CD14-positive monocyte (primary cell): ENCODE data around the gene DTNB. TPM values are rescaled to one million over a fixed set of nuclear protein-coding genes. Genes with fewer than 3 reads are reported as not detected.

Experiments used
- DNase-seq, 3 donors: peaks; one replicate each; pipeline ENCODE4 v3.0.0-alpha.2; 2011 to 2022
- H2AFZ ChIP-seq: 2 replicates; pipeline ENCODE4 v1.6.0; 2012; ENCODE audit warnings: mild to moderate bottlenecking, low read depth, low read length, inconsistent platforms; ENCODE audit not compliant: insufficient read depth, poor library complexity, severe bottlenecking
- H3K27ac ChIP-seq, 2 donors: 1 replicate in 1 of 2; 2 replicates in 1 of 2; pipeline ENCODE4 v1.5.1; 2012 to 2013; ENCODE audit warnings: low read length in 2 of 2, control low read depth in 1 of 2, inconsistent platforms in 1 of 2, low read depth in 1 of 2, mild to moderate bottlenecking in 1 of 2
- H3K27me3 ChIP-seq, 2 donors: one replicate each; pipeline versions ENCODE4 v1.6.0 to v1.6.1; 2011 to 2013; ENCODE audit warnings: low read length in 2 of 2; ENCODE audit not compliant: control insufficient read depth in 2 of 2, insufficient read depth in 2 of 2
- H3K36me3 ChIP-seq, 2 donors: replicated peaks in 1 of 2; 1 replicate in 1 of 2; 2 replicates in 1 of 2; pipeline versions ENCODE4 v1.5.1 to v1.6.1; 2012 to 2013; ENCODE audit warnings: low read length in 2 of 2, control low read depth in 1 of 2, inconsistent platforms in 1 of 2, mild to moderate bottlenecking in 1 of 2; ENCODE audit not compliant: insufficient read depth in 2 of 2, control insufficient read depth in 1 of 2
- H3K4me1 ChIP-seq, 2 donors: 1 replicate in 1 of 2; 2 replicates in 1 of 2; pipeline versions ENCODE4 v1.5.1 to v1.6.1; 2012 to 2013; ENCODE audit warnings: low read length in 2 of 2, control low read depth in 1 of 2, inconsistent platforms in 1 of 2, mild to moderate bottlenecking in 1 of 2, moderate library complexity in 1 of 2; ENCODE audit not compliant: insufficient read depth in 2 of 2, control insufficient read depth in 1 of 2
- H3K4me2 ChIP-seq: replicated peaks from 2 replicates; pipeline ENCODE3; 2012; ENCODE audit warnings: low read length, moderate library complexity, mild to moderate bottlenecking; ENCODE audit not compliant: poor library complexity, severe bottlenecking; ENCODE audit errors: extremely low read depth
- H3K4me3 ChIP-seq, 3 experiments: fragments of 200-600 bp in 1 of 3; sonication (generic) in 1 of 3; replicated peaks in 1 of 3; 1 replicate in 2 of 3; 2 replicates in 1 of 3; pipeline ENCODE4 v1.5.1; 2011 to 2013; ENCODE audit warnings: low read length in 3 of 3, mild to moderate bottlenecking in 3 of 3, control low read depth in 2 of 3, low read depth in 2 of 3, inconsistent platforms in 1 of 3, moderate library complexity in 1 of 3
- H3K79me2 ChIP-seq: 2 replicates; pipeline ENCODE4 v1.6.0; 2012; ENCODE audit warnings: mild to moderate bottlenecking, control low read depth, inconsistent platforms, low read length, moderate library complexity; ENCODE audit not compliant: insufficient read depth
- H3K9ac ChIP-seq: 2 replicates; pipeline ENCODE4 v1.6.0; 2017; ENCODE audit warnings: low read length, mild to moderate bottlenecking; ENCODE audit not compliant: insufficient read depth, poor library complexity, severe bottlenecking
- H3K9me3 ChIP-seq, 2 donors: replicated peaks in 1 of 2; 1 replicate in 1 of 2; 2 replicates in 1 of 2; pipeline versions ENCODE4 v1.5.1 to v1.6.1; 2012 to 2013; ENCODE audit warnings: low read length in 2 of 2, control low read depth in 1 of 2; ENCODE audit not compliant: control insufficient read depth in 1 of 2, insufficient read depth in 1 of 2
- H4K20me1 ChIP-seq: 2 replicates; pipeline ENCODE4 v1.6.0; 2012; ENCODE audit warnings: mild to moderate bottlenecking, low read length, control low read depth, moderate library complexity; ENCODE audit not compliant: insufficient read depth
- H3K27ac Mint-ChIP-seq, 7 donors: one replicate each; pipeline ENCODE4 v1.8.0; 2020; ENCODE audit warnings: mild to moderate bottlenecking in 7 of 7, mixed read lengths in 7 of 7, moderate library complexity in 6 of 7, inconsistent platforms in 2 of 7
- H3K27me3 Mint-ChIP-seq, 3 donors: one replicate each; pipeline ENCODE4 v1.8.0; 2021 to 2022; ENCODE audit warnings: low read depth in 3 of 3, mild to moderate bottlenecking in 3 of 3, mixed read lengths in 3 of 3, moderate library complexity in 3 of 3, inconsistent platforms in 1 of 3
- H3K36me3 Mint-ChIP-seq, 2 donors: one replicate each; pipeline ENCODE4 v1.8.0; 2020; ENCODE audit warnings: mixed read lengths in 2 of 2, inconsistent platforms in 1 of 2, mild to moderate bottlenecking in 1 of 2
- H3K4me1 Mint-ChIP-seq: one replicate; pipeline ENCODE4 v1.8.0; 2020; ENCODE audit warnings: mild to moderate bottlenecking, mixed read lengths
- H3K4me3 Mint-ChIP-seq, 2 donors: one replicate each; pipeline ENCODE4 v1.8.0; 2020; ENCODE audit warnings: mild to moderate bottlenecking in 2 of 2, mixed read lengths in 2 of 2, moderate library complexity in 1 of 2
- H3K9me3 Mint-ChIP-seq, 7 donors: one replicate each; pipeline ENCODE4 v1.8.0; 2020 to 2022; ENCODE audit warnings: mixed read lengths in 7 of 7, mild to moderate bottlenecking in 6 of 7, moderate library complexity in 6 of 7, inconsistent platforms in 2 of 7
- WGBS: methylation state at CpG from one replicate; pipeline ENCODE4 v1.1.5; 2013; ENCODE audit warnings: missing lambda C conversion rate; ENCODE audit not compliant: insufficient coverage; 5-methylcytosine and 5-hydroxymethylcytosine counted together
- intact Hi-C, 2 donors: fragments of 100-400 bp; cut with micrococcal nuclease; formaldehyde crosslinking; loops; one replicate each; pipeline versions ENCODE4 v1.15.0 to v1.15.1; 2023
- polyA plus RNA-seq, 3 donors: library from polyadenylated mRNA; depleted of rRNA in 1 of 3; unstranded in 2 of 3; stranded (reverse) in 1 of 3; fragments of 300-500 nt in 2 of 3; fragments of >200 nt in 1 of 3; fragmentation: Illumina TruSeq in 2 of 3; gene quantifications; 1 replicate in 2 of 3; 2 replicates in 1 of 3; pipeline ENCODE4 v1.2.3, GENCODE V29; 2012 to 2021
- TF ChIP-seq, protein P1 (sequence below): fragments of 200-600 bp; IDR thresholded peaks from one replicate; pipeline ENCODE4 v1.8.0; 2022; ENCODE audit warnings: antibody characterized with exemption, mild to moderate bottlenecking

DTNB gene
- polyA plus RNA-seq, 3 donors, result 3.0 to 4.2 (median 3.3) TPM

DNA sequence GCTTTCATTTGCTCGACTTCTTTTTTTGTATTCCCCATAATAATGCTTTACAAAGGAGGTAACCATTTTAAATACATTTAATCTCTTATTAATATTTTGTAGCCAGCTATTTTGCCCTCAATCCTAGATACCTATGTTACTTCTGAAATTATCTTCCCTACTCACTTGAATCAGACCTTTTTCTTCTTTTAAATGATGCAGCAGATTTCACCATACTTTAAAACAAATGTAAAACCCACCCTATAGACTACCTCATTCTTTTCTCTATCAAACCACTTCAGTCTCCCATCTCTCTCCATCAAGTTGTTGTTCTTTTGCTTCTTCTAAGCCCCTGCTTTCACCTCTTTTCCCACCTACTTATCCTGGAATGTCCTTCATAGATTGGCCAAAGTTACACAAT, 180.2 kb downstream of the DTNB start:
- Mint-ChIP-seq H3K27me3 (peaks cover 0 to 2% (median 0%) of the 10 kb centered on the region in 3 donors), H3K27ac (no peak overlapping the region), H3K9me3 (peaks cover 0 to 3% (median 0%) of the 10 kb centered on the region in 7 donors), H3K36me3 (peaks cover 0 to 2% of the 10 kb centered on the region in 2 donors), H3K4me3 (no peak overlapping the region), H3K4me1 (peaks cover 9% of the 10 kb centered on the region)
- H3K27ac ChIP-seq, result no peak overlapping the region
- no peak overlapping the region for H3K4me2 ChIP-seq
- H4K20me1 ChIP-seq, result no peaks in the 10 kb centered on the region
- TF ChIP-seq, protein P1, sequence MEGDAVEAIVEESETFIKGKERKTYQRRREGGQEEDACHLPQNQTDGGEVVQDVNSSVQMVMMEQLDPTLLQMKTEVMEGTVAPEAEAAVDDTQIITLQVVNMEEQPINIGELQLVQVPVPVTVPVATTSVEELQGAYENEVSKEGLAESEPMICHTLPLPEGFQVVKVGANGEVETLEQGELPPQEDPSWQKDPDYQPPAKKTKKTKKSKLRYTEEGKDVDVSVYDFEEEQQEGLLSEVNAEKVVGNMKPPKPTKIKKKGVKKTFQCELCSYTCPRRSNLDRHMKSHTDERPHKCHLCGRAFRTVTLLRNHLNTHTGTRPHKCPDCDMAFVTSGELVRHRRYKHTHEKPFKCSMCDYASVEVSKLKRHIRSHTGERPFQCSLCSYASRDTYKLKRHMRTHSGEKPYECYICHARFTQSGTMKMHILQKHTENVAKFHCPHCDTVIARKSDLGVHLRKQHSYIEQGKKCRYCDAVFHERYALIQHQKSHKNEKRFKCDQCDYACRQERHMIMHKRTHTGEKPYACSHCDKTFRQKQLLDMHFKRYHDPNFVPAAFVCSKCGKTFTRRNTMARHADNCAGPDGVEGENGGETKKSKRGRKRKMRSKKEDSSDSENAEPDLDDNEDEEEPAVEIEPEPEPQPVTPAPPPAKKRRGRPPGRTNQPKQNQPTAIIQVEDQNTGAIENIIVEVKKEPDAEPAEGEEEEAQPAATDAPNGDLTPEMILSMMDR, result no peak
- no CpG with 5 or more reads among the region's 1 CpG for WGBS
- intact Hi-C loops, result no loop called here
- H3K9ac ChIP-seq, result no peak overlapping the region
- no peaks in the 10 kb centered on the region for H3K79me2 ChIP-seq
- H3K36me3 ChIP-seq, result no peaks in the 10 kb centered on the region
- H3K4me3 ChIP-seq, result no peak overlapping the region
- H3K4me1 ChIP-seq, result peaks cover 6 to 9% of the 10 kb centered on the region in 2 donors
- H2AFZ ChIP-seq, result no peak overlapping the region
- no peaks in the 10 kb centered on the region for H3K27me3 ChIP-seq
- DNase-seq, result no peak
- no peaks in the 10 kb centered on the region for H3K9me3 ChIP-seq

DNA sequence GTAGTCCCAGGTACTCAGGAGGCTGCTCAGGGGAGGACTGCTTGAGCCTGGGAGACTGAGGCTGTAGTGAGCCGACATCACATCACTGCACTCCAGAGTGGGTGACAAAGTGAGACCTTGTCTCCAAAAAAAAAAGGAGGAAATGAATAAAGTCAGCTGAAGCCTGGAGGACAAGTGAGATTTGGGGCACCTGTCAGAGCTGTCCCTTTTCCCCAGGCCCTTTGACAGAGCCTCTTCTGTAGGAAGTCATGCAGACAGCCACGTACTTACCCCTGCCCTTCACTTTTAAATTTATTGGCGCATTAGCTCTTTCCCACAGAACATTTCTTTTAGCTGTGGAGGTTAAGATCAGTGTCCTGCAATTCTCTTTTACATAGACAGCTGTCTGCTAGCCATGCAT, 180.7 kb downstream of the DTNB start:
- Mint-ChIP-seq H3K4me1 (peaks cover 9% of the 10 kb centered on the region), H3K9me3 (peaks cover 0 to 3% (median 0%) of the 10 kb centered on the region in 7 donors), H3K27me3 (peaks cover 0 to 2% (median 0%) of the 10 kb centered on the region in 3 donors), H3K4me3 (no peak overlapping the region), H3K36me3 (peaks cover 0 to 2% of the 10 kb centered on the region in 2 donors), H3K27ac (no peak overlapping the region)
- no peaks in the 10 kb centered on the region for H3K9me3 ChIP-seq
- no peak overlapping the region for H2AFZ ChIP-seq
- H3K36me3 ChIP-seq, result no peaks in the 10 kb centered on the region
- peaks cover 6 to 9% of the 10 kb centered on the region in 2 donors for H3K4me1 ChIP-seq
- no peak for DNase-seq
- H4K20me1 ChIP-seq, result no peaks in the 10 kb centered on the region
- intact Hi-C loops, result no loop called here
- H3K27ac ChIP-seq, result no peak overlapping the region
- no peaks in the 10 kb centered on the region for H3K79me2 ChIP-seq
- TF ChIP-seq, protein P1, result no peak
- H3K4me2 ChIP-seq, result no peak overlapping the region
- H3K4me3 ChIP-seq, result no peak overlapping the region
- H3K27me3 ChIP-seq, result no peaks in the 10 kb centered on the region
- WGBS, result no CpG with 5 or more reads among the region's 3 CpGs
- H3K9ac ChIP-seq, result no peak overlapping the region
